Measurements from ENCODE around the gene CYP27B1. TPM values are rescaled to one million over a fixed set of nuclear protein-coding genes. Genes with fewer than 3 reads are reported as not detected.

Gene CYP27B1
- total RNA-seq, 2 donors from 2014 or later: 0.81 to 2.2 TPM

DNA sequence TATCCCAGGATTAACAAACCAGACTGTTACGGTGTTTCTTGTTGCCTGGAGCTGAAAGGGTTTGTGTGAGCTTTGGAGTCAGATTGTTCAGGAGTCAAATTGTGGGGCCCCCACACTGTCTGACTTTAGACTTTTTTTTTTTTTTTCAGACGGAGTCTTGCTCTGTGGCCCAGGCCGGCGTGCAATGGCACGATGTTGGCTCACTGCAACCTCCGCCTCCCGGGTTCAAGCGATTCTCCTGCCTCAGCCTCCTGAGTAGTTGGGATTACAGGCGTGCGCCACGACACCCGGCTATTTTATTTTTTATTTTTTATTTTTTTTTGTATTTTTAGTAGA, 16.6 kb upstream of the CYP27B1 start:
- Histone ChIP-seq H3K27me3 (replicated peaks; ENCODE audit: insufficient read depth) (no peaks in the 10 kb centered on the region), H3K4me1 (ENCODE audit: control insufficient read depth in 1 of 2, low read depth in 2 of 2) (peaks cover 12 to 17% of the 10 kb centered on the region in 2 donors), H3K4me3 (peak overlapping the region; percentile 98), H3K9me3 (no peaks in the 10 kb centered on the region), H3K27ac (no peak overlapping the region), H3K36me3 (peaks cover 17% of the 10 kb centered on the region)
- DNase-seq (ENCODE audit: low spot score): no peak
- no peak for ATAC-seq (ENCODE audit: insufficient number of reproducible peaks, low FRiP score, low read depth)
- TF ChIP-seq, protein P1, sequence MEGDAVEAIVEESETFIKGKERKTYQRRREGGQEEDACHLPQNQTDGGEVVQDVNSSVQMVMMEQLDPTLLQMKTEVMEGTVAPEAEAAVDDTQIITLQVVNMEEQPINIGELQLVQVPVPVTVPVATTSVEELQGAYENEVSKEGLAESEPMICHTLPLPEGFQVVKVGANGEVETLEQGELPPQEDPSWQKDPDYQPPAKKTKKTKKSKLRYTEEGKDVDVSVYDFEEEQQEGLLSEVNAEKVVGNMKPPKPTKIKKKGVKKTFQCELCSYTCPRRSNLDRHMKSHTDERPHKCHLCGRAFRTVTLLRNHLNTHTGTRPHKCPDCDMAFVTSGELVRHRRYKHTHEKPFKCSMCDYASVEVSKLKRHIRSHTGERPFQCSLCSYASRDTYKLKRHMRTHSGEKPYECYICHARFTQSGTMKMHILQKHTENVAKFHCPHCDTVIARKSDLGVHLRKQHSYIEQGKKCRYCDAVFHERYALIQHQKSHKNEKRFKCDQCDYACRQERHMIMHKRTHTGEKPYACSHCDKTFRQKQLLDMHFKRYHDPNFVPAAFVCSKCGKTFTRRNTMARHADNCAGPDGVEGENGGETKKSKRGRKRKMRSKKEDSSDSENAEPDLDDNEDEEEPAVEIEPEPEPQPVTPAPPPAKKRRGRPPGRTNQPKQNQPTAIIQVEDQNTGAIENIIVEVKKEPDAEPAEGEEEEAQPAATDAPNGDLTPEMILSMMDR (IDR thresholded peaks at IDR 0.05): no peak

DNA sequence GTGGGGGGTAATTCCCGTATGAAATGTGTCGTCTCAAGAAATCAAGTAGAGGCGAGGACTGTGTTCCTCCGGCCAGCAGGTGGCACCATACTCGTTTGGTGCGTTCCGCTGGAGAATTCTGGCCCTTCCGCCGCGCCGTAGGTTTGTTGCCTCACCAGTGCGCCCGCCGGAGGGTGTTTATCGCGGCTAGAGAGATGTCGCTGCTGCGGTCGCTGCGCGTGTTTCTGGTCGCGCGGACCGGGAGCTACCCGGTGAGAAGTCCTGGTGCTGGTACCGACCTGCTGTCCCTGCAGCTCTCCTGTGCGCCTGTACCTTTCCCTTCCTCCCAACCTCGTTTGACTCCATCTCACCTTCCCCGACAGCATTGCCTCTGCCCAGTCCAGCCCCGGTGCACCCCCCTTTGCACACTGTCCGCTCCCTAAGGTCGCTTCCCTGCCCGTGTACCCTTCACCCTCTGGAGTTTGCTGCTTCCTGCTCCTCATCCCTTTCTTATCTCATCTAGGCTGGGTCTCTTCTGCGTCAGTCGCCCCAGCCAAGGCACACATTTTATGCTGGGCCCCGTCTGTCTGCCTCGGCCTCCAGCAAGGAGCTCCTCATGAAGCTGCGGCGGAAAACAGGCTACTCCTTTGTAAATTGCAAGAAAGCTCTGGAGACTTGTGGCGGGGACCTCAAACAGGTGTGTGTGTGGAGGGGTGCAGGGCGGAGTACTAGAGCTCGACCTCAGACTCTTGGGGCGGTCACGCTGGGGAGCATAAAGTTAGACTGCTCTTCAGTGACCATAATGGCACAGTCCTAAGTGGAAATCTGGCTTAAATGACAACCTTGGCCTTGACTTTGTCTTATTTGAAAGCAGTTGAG, 16.0 kb upstream of the CYP27B1 start, which contains the start of gene TSFM:
Gene TSFM, plus strand, starts transcription at position 180 of the 858 bp plus-strand sequence. Its CDS starts 15 bp downstream, at position 195.
- TF ChIP-seq, protein P1 (IDR thresholded peaks at IDR 0.05): peak; percentile 89
- no peaks in the 10 kb centered on the region for H3K27me3 ChIP-seq (replicated peaks; ENCODE audit: insufficient read depth)
- ATAC-seq (ENCODE audit: insufficient number of reproducible peaks, low FRiP score, low read depth) (peak; percentile 70), DNase-seq (ENCODE audit: low spot score) (peak; percentile 88)
- peak within 1 kb of the TSS; percentile 98 for H3K4me3 ChIP-seq
- peak within 1 kb of the TSS; percentile 35 to 53 for H3K27ac ChIP-seq
- H3K9me3 ChIP-seq: no peaks in the 10 kb centered on the region
- peaks cover 12 to 17% of the 10 kb centered on the region in 2 donors for H3K4me1 ChIP-seq (ENCODE audit: control insufficient read depth in 1 of 2, low read depth in 2 of 2)
- peaks cover 16% of the 10 kb centered on the region for H3K36me3 ChIP-seq

DNA sequence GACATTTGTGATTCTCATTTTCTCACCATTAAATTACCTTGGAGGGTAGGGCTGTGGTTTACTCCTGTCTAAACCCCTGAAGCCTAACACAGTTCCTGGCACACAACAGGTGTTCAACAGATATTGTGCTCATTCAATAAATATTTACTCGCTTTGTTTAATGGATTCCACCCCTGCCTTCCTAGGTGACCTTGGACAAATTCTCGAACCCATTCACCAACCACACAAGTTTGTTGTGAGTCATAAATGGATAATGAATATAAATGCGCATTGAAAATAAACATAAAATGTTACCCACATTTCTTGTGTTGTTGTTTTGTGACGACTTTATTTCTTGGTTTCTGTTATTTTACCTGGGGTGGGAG, 15.3 kb upstream of the CYP27B1 start:
- Histone ChIP-seq H3K27ac (no peak overlapping the region), H3K9me3 (no peaks in the 10 kb centered on the region), H3K4me1 (ENCODE audit: control insufficient read depth in 1 of 2, low read depth in 2 of 2) (peaks cover 12 to 17% of the 10 kb centered on the region in 2 donors), H3K36me3 (peaks cover 10% of the 10 kb centered on the region), H3K4me3 (peak overlapping the region; percentile 98), H3K27me3 (replicated peaks; ENCODE audit: insufficient read depth) (no peaks in the 10 kb centered on the region)
- ATAC-seq (ENCODE audit: insufficient number of reproducible peaks, low FRiP score, low read depth) (no peak), DNase-seq (ENCODE audit: low spot score) (no peak)
- TF ChIP-seq, protein P1 (IDR thresholded peaks at IDR 0.05): no peak

DNA sequence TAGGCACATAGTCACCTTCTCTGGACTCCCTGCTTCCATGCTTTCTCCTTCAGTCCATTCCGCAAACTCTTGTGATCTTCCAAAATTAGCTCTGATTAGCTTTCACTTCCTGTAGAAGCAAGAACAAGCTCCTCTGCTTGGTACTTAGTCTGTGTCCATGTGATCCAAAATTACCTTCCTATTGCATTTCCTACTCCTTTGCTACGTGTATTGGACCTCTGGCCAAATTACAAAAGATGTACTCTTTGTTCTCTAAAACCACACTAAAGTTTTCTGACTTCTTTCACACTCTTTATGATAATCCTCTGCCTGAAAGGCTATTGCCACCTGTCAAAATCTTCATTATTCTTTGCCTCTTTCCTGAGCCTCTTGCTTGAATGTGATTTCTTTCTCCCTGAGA, 14.9 kb upstream of the CYP27B1 start:
- H3K27me3 ChIP-seq (replicated peaks; ENCODE audit: insufficient read depth): no peaks in the 10 kb centered on the region
- H3K36me3 ChIP-seq: peaks cover 9% of the 10 kb centered on the region
- no peak overlapping the region for H3K4me3 ChIP-seq
- peaks cover 12 to 17% of the 10 kb centered on the region in 2 donors for H3K4me1 ChIP-seq (ENCODE audit: control insufficient read depth in 1 of 2, low read depth in 2 of 2)
- H3K27ac ChIP-seq: peak overlapping the region in 1 of 2 donors; percentile 1
- TF ChIP-seq, protein P1 (IDR thresholded peaks at IDR 0.05): no peak
- no peaks in the 10 kb centered on the region for H3K9me3 ChIP-seq
- no peak for DNase-seq (ENCODE audit: low spot score)
- ATAC-seq (ENCODE audit: insufficient number of reproducible peaks, low FRiP score, low read depth): no peak

DNA sequence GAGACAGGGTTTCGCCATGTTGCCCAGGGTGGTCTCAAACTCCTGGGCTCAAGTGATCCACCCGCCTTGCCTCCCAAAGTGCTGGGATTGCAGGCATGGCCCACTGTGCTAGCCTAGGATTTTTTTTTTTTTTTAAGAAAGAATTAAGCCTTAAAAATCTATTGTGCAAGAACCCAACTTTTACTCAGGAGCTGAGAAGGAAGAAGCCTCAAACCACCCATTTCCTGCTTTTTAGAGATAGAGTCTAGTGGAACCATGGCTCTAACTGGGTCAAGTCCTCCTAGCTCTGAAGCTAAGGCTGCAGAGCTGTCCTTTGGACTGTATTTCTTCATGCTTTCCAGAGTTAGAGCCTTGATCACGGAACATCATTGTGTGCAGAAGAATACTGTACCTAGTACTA, 14.4 kb upstream of the CYP27B1 start:
- TF ChIP-seq, protein P1 (IDR thresholded peaks at IDR 0.05): no peak
- no peak for DNase-seq (ENCODE audit: low spot score)

More for the DNA sequence above, 14.4 kb upstream of the CYP27B1 start:
- Histone ChIP-seq H3K9me3 (no peaks in the 10 kb centered on the region), H3K27me3 (replicated peaks; ENCODE audit: insufficient read depth) (no peaks in the 10 kb centered on the region), H3K27ac (peak overlapping the region in 1 of 2 donors; percentile 1), H3K4me1 (ENCODE audit: control insufficient read depth in 1 of 2, low read depth in 2 of 2) (peaks cover 12 to 17% of the 10 kb centered on the region in 2 donors), H3K4me3 (no peak overlapping the region), H3K36me3 (peaks cover 7% of the 10 kb centered on the region)
- ATAC-seq (ENCODE audit: insufficient number of reproducible peaks, low FRiP score, low read depth): no peak

Data from thoracic aorta (tissue), 2 donors.